WERI-Rb-1 (cell line): Measurements from ENCODE around the gene EFNA2.
"Not testable (repeated sequence)": the region's sequence is repeated elsewhere in the genome, so short reads cannot be mapped to it uniquely, and the experiment has no call there.

Experiments used
- DNase-seq: peaks from one replicate; pipeline ENCODE4 v3.0.0-alpha.2; 2020
- H3K27ac ChIP-seq: fragments of 250-450 bp; sonication (Bioruptor Pico); 2 replicates; pipeline ENCODE4 v1.5.1; 2020; ENCODE audit warnings: mild to moderate bottlenecking, moderate library complexity
- H3K27me3 ChIP-seq: fragments of 250-450 bp; sonication (Bioruptor Pico); 2 replicates; pipeline ENCODE4 v1.5.1; 2021; ENCODE audit warnings: mild to moderate bottlenecking, low read depth, moderate library complexity; ENCODE audit not compliant: insufficient read depth, severe bottlenecking
- H3K36me3 ChIP-seq: fragments of 250-450 bp; sonication (Bioruptor Pico); 2 replicates; pipeline ENCODE4 v1.5.1; 2020; ENCODE audit warnings: mild to moderate bottlenecking, moderate library complexity
- H3K4me3 ChIP-seq: 2 replicates; pipeline ENCODE4 v1.5.1; 2011; ENCODE audit warnings: low read depth, mild to moderate bottlenecking, control low read depth, low read length
- H3K9me3 ChIP-seq: fragments of 250-450 bp; sonication (Bioruptor Pico); 2 replicates; pipeline ENCODE4 v1.5.1; 2021; ENCODE audit warnings: mild to moderate bottlenecking, moderate library complexity; ENCODE audit not compliant: severe bottlenecking
- TF ChIP-seq, protein P1 (sequence below): IDR thresholded peaks from 2 replicates; pipeline ENCODE4 v1.5.1; 2011; ENCODE audit warnings: low read depth, mild to moderate bottlenecking, control low read depth, inconsistent platforms, low read length

Gene EFNA2

DNA sequence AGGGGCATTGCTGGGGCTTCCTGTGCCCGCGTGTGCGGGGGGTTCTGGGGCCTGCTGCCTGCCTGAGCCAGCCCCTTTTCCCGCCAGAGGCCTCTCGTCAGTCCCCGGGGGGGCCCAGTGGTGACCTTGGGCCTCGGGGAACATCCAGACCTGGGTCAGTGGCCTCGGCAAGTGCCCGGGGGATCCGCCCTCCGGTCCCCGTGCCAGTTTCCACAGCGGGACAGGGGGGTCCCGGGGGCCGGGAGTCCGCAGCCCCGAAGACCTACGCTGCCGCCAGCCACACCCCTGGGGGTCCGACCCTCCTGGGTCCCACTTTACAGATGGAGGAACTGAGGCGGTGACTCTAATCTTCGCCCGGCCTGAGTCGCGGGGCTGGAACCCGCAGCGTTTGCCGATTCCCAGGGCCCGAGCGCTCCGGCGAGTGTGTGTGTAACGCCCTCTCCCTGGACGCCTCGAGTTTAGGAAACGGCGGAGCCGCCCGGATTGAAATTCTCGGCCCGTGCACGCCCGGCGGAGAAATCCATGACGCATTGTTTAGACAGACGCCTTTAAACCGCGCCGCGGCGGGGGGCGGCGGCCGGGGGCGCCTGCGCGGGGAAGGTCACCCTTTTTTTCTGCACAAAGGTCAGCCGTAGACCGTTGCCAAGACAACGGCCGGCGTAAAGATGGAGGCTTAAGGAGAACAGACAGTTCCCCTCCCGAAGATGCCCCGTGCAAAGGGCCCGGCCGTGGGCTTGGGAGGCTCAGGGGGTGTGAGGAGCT is 39.3 kb downstream of the EFNA2 start:
- no peak overlapping the region for H3K4me3 ChIP-seq
- H3K27me3 ChIP-seq = no peaks in the 10 kb centered on the region
- no peak overlapping the region for H3K27ac ChIP-seq
- H3K9me3 ChIP-seq = no peaks in the 10 kb centered on the region
- H3K36me3 ChIP-seq = no peaks in the 10 kb centered on the region
- TF ChIP-seq, protein P1, sequence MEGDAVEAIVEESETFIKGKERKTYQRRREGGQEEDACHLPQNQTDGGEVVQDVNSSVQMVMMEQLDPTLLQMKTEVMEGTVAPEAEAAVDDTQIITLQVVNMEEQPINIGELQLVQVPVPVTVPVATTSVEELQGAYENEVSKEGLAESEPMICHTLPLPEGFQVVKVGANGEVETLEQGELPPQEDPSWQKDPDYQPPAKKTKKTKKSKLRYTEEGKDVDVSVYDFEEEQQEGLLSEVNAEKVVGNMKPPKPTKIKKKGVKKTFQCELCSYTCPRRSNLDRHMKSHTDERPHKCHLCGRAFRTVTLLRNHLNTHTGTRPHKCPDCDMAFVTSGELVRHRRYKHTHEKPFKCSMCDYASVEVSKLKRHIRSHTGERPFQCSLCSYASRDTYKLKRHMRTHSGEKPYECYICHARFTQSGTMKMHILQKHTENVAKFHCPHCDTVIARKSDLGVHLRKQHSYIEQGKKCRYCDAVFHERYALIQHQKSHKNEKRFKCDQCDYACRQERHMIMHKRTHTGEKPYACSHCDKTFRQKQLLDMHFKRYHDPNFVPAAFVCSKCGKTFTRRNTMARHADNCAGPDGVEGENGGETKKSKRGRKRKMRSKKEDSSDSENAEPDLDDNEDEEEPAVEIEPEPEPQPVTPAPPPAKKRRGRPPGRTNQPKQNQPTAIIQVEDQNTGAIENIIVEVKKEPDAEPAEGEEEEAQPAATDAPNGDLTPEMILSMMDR = no peak
- DNase-seq = no peak

DNA sequence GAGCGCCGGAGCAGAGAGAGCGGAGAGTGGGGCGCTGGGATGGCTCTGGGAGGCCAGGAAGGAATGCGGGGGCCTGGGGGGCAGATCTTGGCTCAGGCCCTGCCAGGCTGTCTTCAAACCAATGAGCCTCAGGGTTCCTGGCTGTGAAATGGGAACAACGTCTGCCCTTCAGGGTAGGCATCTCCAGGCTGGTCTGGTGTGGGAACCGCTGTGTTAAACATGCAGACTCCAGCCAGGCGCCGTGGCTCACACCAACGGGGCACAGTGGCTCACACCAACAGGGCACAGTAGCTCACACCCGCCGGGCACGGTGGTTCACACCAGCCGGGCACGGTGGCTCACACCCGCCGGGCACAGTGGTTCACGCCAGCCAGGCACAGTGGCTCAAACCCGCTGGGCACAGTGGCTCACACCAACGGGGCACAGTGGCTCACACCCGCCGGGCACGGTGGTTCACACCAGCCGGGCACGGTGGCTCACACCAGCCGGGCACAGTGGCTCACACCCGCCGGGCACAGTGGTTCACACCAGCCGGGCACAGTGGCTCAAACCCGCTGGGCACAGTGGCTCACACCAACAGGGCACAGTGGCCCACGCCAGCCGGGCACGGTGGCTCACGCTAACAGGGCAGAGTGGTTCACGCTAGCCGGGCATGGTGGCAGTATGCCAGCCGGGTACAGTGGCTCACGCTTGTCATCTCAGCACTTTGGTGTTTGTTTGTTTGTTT is 40.1 kb downstream of the EFNA2 start:
- H3K36me3 ChIP-seq = no peaks in the 10 kb centered on the region
- no peak overlapping the region for H3K4me3 ChIP-seq
- no peaks in the 10 kb centered on the region for H3K9me3 ChIP-seq
- H3K27ac ChIP-seq = no peak overlapping the region
- DNase-seq = no peak
- no peaks in the 10 kb centered on the region for H3K27me3 ChIP-seq
- TF ChIP-seq, protein P1 = no peak

DNA sequence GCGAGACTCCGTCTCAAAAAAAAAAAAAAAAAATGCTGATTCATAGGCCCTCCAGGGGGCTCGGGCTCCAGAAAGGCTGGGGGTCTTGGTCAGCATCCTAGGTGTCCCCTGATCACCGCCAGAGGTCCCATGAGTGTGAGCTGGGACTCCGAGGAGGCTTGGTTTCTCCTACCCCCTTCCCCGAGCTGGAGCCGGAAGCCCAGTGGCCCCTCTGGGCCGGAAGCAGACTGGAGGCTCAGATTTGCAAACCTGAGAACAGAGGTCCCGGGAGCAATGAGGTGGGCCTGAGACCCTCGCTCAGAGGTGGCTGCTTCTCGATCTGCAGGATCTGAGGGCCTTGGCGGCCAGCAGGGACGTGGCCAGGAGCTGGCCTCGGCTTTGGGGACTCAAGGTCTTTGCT is 41.5 kb downstream of the EFNA2 start:
- Histone ChIP-seq H3K27ac (no peak overlapping the region), H3K27me3 (no peaks in the 10 kb centered on the region)

DNA sequence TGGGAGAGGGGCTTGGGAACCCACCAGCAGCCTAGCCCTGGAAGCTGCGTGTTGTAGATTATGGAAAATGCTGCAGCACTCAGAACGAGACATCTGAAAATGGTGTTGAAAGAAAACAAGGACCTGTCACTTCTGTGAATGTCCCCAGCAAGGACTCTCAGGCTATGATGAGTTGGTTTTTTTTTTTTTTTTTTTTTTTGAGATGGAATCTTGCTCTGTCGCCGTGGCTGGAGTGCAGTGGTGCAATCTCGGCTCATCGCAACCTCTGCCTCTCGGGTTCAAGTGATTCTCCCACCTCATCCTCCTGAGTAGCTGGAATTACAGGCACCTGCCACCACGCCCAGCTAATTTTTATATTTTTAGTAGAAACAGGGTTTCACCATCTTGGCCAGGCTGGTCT is 46.5 kb downstream of the EFNA2 start:
- H3K36me3 ChIP-seq, H3K4me3 ChIP-seq, H3K9me3 ChIP-seq, DNase-seq, H3K27ac ChIP-seq, H3K27me3 ChIP-seq: not testable (repeated sequence)

More for the DNA sequence above, 41.5 kb downstream of the EFNA2 start:
- no peak for DNase-seq
- no peaks in the 10 kb centered on the region for H3K36me3 ChIP-seq
- no peak overlapping the region for H3K4me3 ChIP-seq
- H3K9me3 ChIP-seq = no peaks in the 10 kb centered on the region
- TF ChIP-seq, protein P1 = no peak

DNA sequence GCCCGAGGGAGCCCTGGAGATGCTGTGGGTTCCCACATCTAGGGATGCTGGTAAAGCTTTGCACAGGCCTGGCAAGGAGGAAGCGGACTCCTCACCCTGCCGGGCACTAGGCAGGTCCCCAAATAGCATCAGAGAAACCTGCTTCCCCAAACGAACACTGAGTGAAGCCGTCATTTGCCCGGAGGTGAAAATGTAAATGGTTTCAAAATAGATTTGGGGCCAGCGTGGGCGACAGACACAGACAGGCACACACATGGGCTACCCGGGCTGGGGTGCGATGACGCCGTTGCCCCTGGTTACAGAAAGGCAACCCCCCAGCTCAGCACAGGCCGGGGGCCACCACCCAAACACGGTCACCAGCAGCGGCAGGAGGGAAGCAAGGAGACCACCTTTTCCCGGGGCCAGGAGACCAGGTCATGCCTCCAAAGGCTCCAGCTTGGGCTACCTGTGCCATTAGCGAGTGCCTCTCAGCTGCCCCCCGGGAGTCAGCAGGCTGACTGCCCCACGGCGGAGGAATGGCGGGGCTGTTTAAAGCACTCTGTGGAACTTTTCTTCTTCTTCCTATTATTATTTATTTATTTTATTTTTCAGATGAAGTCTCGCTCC is 50.5 kb downstream of the EFNA2 start:
- TF ChIP-seq, protein P1 = no peak
- no peak for DNase-seq
- H3K9me3 ChIP-seq = no peaks in the 10 kb centered on the region
- H3K27ac ChIP-seq = no peak overlapping the region
- no peaks in the 10 kb centered on the region for H3K27me3 ChIP-seq
- H3K4me3 ChIP-seq = no peak overlapping the region
- H3K36me3 ChIP-seq = no peaks in the 10 kb centered on the region
